ENCODE data around the gene NDUFAF3. TPM values are rescaled to one million over a fixed set of nuclear protein-coding genes. Genes with fewer than 3 reads are reported as not detected.

NDUFAF3 gene
- total RNA-seq, 1 donor from 2014 or later: 67.0 TPM

- H3K4me1 Mint-ChIP-seq (ENCODE audit: unreplicated experiment): peaks cover 29% of the 10 kb centered on the region
- no peak overlapping the region for H3K27ac Mint-ChIP-seq
- H3K36me3 Mint-ChIP-seq: peaks cover 20% of the 10 kb centered on the region
- DNase-seq (ENCODE audit: extremely low spot score, unreplicated experiment): no peak
- no peaks in the 10 kb centered on the region for H3K27me3 Mint-ChIP-seq
- no peak for TF ChIP-seq CTCF (conservative IDR thresholded peaks at IDR 0.05)
- H3K9me3 Mint-ChIP-seq: no peaks in the 10 kb centered on the region
- H3K4me3 Mint-ChIP-seq: no peak overlapping the region
These were observed 2.5 kb downstream of the NDUFAF3 start for GRCh38 chr3:49024449-49024848.

- no peak for DNase-seq (ENCODE audit: extremely low spot score, unreplicated experiment)
- H3K9me3 Mint-ChIP-seq: no peaks in the 10 kb centered on the region
- H3K36me3 Mint-ChIP-seq: peaks cover 22% of the 10 kb centered on the region
- H3K4me3 Mint-ChIP-seq: no peak overlapping the region
- no peaks in the 10 kb centered on the region for H3K27me3 Mint-ChIP-seq
- no peak for TF ChIP-seq CTCF (conservative IDR thresholded peaks at IDR 0.05)
- H3K4me1 Mint-ChIP-seq (ENCODE audit: unreplicated experiment): peaks cover 34% of the 10 kb centered on the region
- H3K27ac Mint-ChIP-seq: peak overlapping the region; percentile 51
These were observed 3.3 kb downstream of the NDUFAF3 start for GRCh38 chr3:49025005-49025792.

GRCh38 chr3:49025793-49026520, 4.0 kb downstream of the NDUFAF3 start:
- H3K36me3 Mint-ChIP-seq: peaks cover 22% of the 10 kb centered on the region
- peaks cover 34% of the 10 kb centered on the region for H3K4me1 Mint-ChIP-seq (ENCODE audit: unreplicated experiment)
- no peak for DNase-seq (ENCODE audit: extremely low spot score, unreplicated experiment)
- H3K9me3 Mint-ChIP-seq: no peaks in the 10 kb centered on the region
- H3K27ac Mint-ChIP-seq: peak overlapping the region; percentile 51
- H3K27me3 Mint-ChIP-seq: no peaks in the 10 kb centered on the region
- TF ChIP-seq CTCF (conservative IDR thresholded peaks at IDR 0.05): no peak
- peak overlapping the region; percentile 36 for H3K4me3 Mint-ChIP-seq

- no peak overlapping the region for H3K27ac Mint-ChIP-seq
- H3K4me1 Mint-ChIP-seq (ENCODE audit: unreplicated experiment): peaks cover 34% of the 10 kb centered on the region
- peak overlapping the region; percentile 62 for H3K4me3 Mint-ChIP-seq
These were observed 4.6 kb downstream of the NDUFAF3 start for GRCh38 chr3:49026536-49026935.

GRCh38 chr3:49027634-49028033, 5.7 kb downstream of the NDUFAF3 start:
- Mint-ChIP-seq H3K27me3 (no peaks in the 10 kb centered on the region), H3K4me1 (ENCODE audit: unreplicated experiment) (peaks cover 34% of the 10 kb centered on the region), H3K27ac (no peak overlapping the region), H3K36me3 (peaks cover 30% of the 10 kb centered on the region), H3K4me3 (peak overlapping the region; percentile 62), H3K9me3 (no peaks in the 10 kb centered on the region)
- DNase-seq (ENCODE audit: extremely low spot score, unreplicated experiment): no peak
- no peak for TF ChIP-seq CTCF (conservative IDR thresholded peaks at IDR 0.05)

More at GRCh38 chr3:49026536-49026935, 4.6 kb downstream of the NDUFAF3 start:
- no peak for TF ChIP-seq CTCF (conservative IDR thresholded peaks at IDR 0.05)
- peaks cover 24% of the 10 kb centered on the region for H3K36me3 Mint-ChIP-seq
- DNase-seq (ENCODE audit: extremely low spot score, unreplicated experiment): no peak
- no peaks in the 10 kb centered on the region for H3K27me3 Mint-ChIP-seq
- H3K9me3 Mint-ChIP-seq: no peaks in the 10 kb centered on the region
